WTC11 (cell line): ENCODE measurements around the gene PEX10. TPM values are rescaled to one million over a fixed set of nuclear protein-coding genes. Genes with fewer than 3 reads are reported as not detected.

Source experiments
- ATAC-seq: fragments of 200-7000 bp; cut with Tn5 transposase; 2 replicates; pipeline ENCODE4 v1.10.0; 2021; ENCODE audit warnings: mild to moderate bottlenecking, moderate library complexity
- CTCF ChIA-PET: fragments of 300-600 bp; sonication (Branson Sonifier 250); formaldehyde crosslinking; loops from one replicate; lab custom pipeline; 2021; ENCODE audit warnings: antibody characterized with exemption; lab: Charles Lee
- POLR2A ChIA-PET: fragments of 350-600 bp; sonication (Branson Sonifier 250); formaldehyde crosslinking; loops from one replicate; lab custom pipeline; 2021; ENCODE audit warnings: antibody characterized with exemption; lab: Charles Lee
- DNase-seq: peaks from one replicate; pipeline ENCODE4 v3.0.0; 2021; ENCODE audit warnings: low spot score
- H3K27ac Mint-ChIP-seq: 2 replicates; pipeline ENCODE4 v1.8.0; 2021; ENCODE audit warnings: mixed read lengths
- H3K27me3 Mint-ChIP-seq: 2 replicates; pipeline ENCODE4 v1.8.0; 2021; ENCODE audit warnings: low read depth, mild to moderate bottlenecking, moderate library complexity, mixed read lengths
- H3K36me3 Mint-ChIP-seq: 2 replicates; pipeline ENCODE4 v1.8.0; 2021; ENCODE audit warnings: mixed read lengths
- H3K4me1 Mint-ChIP-seq: 2 replicates; pipeline ENCODE4 v1.8.0; 2022; ENCODE audit warnings: mixed read lengths
- H3K4me3 Mint-ChIP-seq: 2 replicates; pipeline ENCODE4 v1.8.0; 2021; ENCODE audit warnings: mild to moderate bottlenecking, moderate library complexity, mixed read lengths
- H3K9me3 Mint-ChIP-seq: 2 replicates; pipeline ENCODE4 v1.8.0; 2021; ENCODE audit warnings: mixed read lengths
- ELF4 ChIP-seq: sonication (generic); formaldehyde crosslinking; IDR thresholded peaks from 2 replicates; pipeline ENCODE4 v1.8.1; 2022; ENCODE audit warnings: low read depth, mild to moderate bottlenecking, moderate library complexity, missing genetic modification reagents
- EMX1 ChIP-seq: fragments of 250-450 bp; sonication (Bioruptor Pico); IDR thresholded peaks from 2 replicates; pipeline ENCODE4 v1.8.0; 2021; ENCODE audit warnings: mild to moderate bottlenecking
- MXD4 ChIP-seq: fragments of 250-450 bp; sonication (Bioruptor Pico); IDR thresholded peaks from 2 replicates; pipeline ENCODE4 v1.8.0; 2021; ENCODE audit warnings: mild to moderate bottlenecking, moderate library complexity, borderline replicate concordance
- RELA ChIP-seq: sonication (generic); formaldehyde crosslinking; IDR thresholded peaks from 2 replicates; pipeline ENCODE4 v1.8.1; 2022; ENCODE audit warnings: missing genetic modification reagents, mild to moderate bottlenecking, borderline replicate concordance
- SMAD4 ChIP-seq: sonication (generic); formaldehyde crosslinking; IDR thresholded peaks from 2 replicates; pipeline ENCODE4 v1.8.0; 2022; ENCODE audit warnings: mild to moderate bottlenecking, missing genetic modification reagents
- SOX15 ChIP-seq: fragments of 250-450 bp; sonication (Bioruptor Pico); IDR thresholded peaks from 2 replicates; pipeline ENCODE4 v1.9.0; 2021; ENCODE audit warnings: mild to moderate bottlenecking
- TEAD1 ChIP-seq: sonication (generic); formaldehyde crosslinking; IDR thresholded peaks from 2 replicates; pipeline ENCODE4 v1.8.0; 2022; ENCODE audit warnings: mild to moderate bottlenecking, missing genetic modification reagents
- TEAD4 ChIP-seq: sonication (generic); formaldehyde crosslinking; IDR thresholded peaks from 2 replicates; pipeline ENCODE4 v1.8.0; 2022; ENCODE audit warnings: mild to moderate bottlenecking, missing genetic modification reagents
- ZBTB21 ChIP-seq: sonication (generic); formaldehyde crosslinking; IDR thresholded peaks from 2 replicates; pipeline ENCODE4 v1.8.1; 2023; ENCODE audit warnings: mild to moderate bottlenecking, missing genetic modification reagents, borderline replicate concordance
- ZNF121 ChIP-seq: sonication (generic); formaldehyde crosslinking; IDR thresholded peaks from 2 replicates; pipeline ENCODE4 v1.8.0; 2023; ENCODE audit warnings: missing genetic modification reagents
- ZNF232 ChIP-seq: sonication (generic); formaldehyde crosslinking; IDR thresholded peaks from 2 replicates; pipeline ENCODE4 v1.8.0; 2022; ENCODE audit warnings: mild to moderate bottlenecking, missing genetic modification reagents
- total RNA-seq: library from RNA; stranded (reverse); gene quantifications from 3 replicates; pipeline ENCODE4 v1.2.3, GENCODE V29; 2021
- TF ChIP-seq, protein P1 (sequence below): sonication (generic); formaldehyde crosslinking; IDR thresholded peaks from 2 replicates; pipeline ENCODE4 v1.8.1; 2022; ENCODE audit warnings: mild to moderate bottlenecking, missing genetic modification reagents, moderate library complexity, borderline replicate concordance
- TF ChIP-seq, protein P2 (sequence below): fragments of 250-450 bp; sonication (Bioruptor Pico); IDR thresholded peaks from 2 replicates; pipeline ENCODE4 v1.9.0; 2021; ENCODE audit warnings: mild to moderate bottlenecking
- TF ChIP-seq, protein P3 (sequence below): fragments of 250-450 bp; sonication (Bioruptor Pico); conservative IDR thresholded peaks from 2 replicates; pipeline ENCODE4 v1.9.0; 2021; ENCODE audit warnings: mild to moderate bottlenecking
- TF ChIP-seq, protein P4 (sequence below): sonication (generic); formaldehyde crosslinking; IDR thresholded peaks from 2 replicates; pipeline ENCODE4 v1.8.1; 2022; ENCODE audit warnings: low read depth, missing genetic modification reagents, borderline replicate concordance
- TF ChIP-seq, protein P5 (sequence below): fragments of 200-600 bp; IDR thresholded peaks from 2 replicates; pipeline ENCODE4 v1.8.0; 2022; ENCODE audit warnings: antibody characterized with exemption
- TF ChIP-seq, protein P6 (sequence below): sonication (generic); formaldehyde crosslinking; IDR thresholded peaks from 2 replicates; pipeline ENCODE4 v1.8.1; 2022; ENCODE audit warnings: missing genetic modification reagents, borderline replicate concordance
- TF ChIP-seq, protein P7 (sequence below): sonication (generic); formaldehyde crosslinking; IDR thresholded peaks from 2 replicates; pipeline ENCODE4 v1.8.1; 2023; ENCODE audit warnings: mild to moderate bottlenecking, missing genetic modification reagents, moderate library complexity

Gene PEX10
- total RNA-seq, 1 experiment from 2014 or later = 29.3 TPM

DNA sequence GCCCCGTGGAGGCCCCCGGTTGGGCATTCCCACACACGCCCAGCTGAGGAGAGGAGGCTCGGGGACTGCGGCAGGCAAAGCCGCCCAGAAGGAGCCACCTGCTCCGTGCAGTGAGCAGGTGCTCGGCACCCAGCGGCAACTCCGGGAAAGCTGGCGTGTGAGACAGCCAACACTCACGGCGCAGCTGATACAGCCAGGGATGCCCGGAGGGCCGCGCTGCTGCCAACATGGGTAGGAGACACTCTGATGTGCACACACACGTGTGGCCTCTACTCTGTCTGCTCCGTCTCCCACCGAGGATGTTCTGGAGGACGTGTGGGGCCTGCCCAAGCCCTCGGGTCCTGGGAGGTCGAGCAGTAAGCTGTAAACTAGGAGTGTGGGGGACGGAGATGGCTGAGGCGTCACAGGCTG is 33.9 kb downstream of the PEX10 start:
- H3K27me3 Mint-ChIP-seq = no peaks in the 10 kb centered on the region
- H3K36me3 Mint-ChIP-seq = no peaks in the 10 kb centered on the region
- H3K4me3 Mint-ChIP-seq = no peak overlapping the region
- H3K4me1 Mint-ChIP-seq = no peaks in the 10 kb centered on the region
- ATAC-seq (no peak), DNase-seq (no peak)
- POLR2A ChIA-PET = interaction anchor here (0.9 kb wide), 1 partner anchor 184 kb away, joined by 3 read pairs; the partner anchor contains the start of gene FAAP20
- no peak overlapping the region for H3K27ac Mint-ChIP-seq
- CTCF ChIA-PET = interaction anchor here (0.7 to 6.4 kb wide), 4 partner anchors 179 to 204 kb away, joined by 3 to 170 read pairs (median 6); partner anchors contain the start of gene FAAP20
- H3K9me3 Mint-ChIP-seq = no peaks in the 10 kb centered on the region
- TF ChIP-seq ELF4 (CRISPR knock-in tag) (no peak), ZNF121 (CRISPR knock-in tag) (no peak), ZNF232 (no peak), TEAD1 (CRISPR knock-in tag) (no peak), SMAD4 (CRISPR knock-in tag) (no peak)
- TF ChIP-seq, protein P1, sequence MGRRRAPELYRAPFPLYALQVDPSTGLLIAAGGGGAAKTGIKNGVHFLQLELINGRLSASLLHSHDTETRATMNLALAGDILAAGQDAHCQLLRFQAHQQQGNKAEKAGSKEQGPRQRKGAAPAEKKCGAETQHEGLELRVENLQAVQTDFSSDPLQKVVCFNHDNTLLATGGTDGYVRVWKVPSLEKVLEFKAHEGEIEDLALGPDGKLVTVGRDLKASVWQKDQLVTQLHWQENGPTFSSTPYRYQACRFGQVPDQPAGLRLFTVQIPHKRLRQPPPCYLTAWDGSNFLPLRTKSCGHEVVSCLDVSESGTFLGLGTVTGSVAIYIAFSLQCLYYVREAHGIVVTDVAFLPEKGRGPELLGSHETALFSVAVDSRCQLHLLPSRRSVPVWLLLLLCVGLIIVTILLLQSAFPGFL (CRISPR knock-in tag) = no peak
- TF ChIP-seq, protein P2, sequence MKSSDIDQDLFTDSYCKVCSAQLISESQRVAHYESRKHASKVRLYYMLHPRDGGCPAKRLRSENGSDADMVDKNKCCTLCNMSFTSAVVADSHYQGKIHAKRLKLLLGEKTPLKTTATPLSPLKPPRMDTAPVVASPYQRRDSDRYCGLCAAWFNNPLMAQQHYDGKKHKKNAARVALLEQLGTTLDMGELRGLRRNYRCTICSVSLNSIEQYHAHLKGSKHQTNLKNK = no peak
- TF ChIP-seq, protein P3, sequence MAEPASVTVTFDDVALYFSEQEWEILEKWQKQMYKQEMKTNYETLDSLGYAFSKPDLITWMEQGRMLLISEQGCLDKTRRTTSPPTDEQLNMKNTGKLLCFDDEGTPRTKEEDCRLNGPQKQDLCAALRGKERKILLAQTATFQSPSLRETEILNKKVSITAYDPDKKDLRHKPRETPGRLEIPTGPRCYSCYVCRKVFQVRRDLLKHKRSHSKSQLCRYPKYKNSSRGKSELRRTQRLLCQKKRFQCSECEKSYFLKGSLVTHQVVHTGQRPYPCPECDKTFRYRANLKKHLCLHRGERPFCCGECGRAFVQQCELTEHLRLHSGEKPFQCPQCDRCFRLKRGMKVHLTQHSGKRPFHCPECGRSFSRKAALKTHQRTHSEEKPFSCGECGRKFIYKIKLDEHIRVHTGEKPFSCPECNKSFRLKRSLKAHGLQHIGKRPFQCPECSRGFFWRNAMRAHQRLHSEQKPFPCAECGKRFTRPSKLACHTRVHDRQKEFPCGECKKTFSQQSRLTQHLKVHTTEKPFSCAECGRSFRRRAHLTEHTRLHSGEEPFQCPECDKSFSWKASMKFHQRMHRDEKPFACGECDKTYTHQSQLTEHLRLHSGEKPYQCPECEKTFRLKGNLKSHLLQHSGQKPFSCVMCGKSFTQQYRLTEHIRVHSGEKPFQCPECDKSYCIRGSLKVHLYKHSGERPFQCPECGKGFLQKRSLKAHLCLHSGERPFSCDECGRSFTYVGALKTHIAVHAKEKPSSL (CRISPR knock-in tag) = no peak
- TF ChIP-seq, protein P4, sequence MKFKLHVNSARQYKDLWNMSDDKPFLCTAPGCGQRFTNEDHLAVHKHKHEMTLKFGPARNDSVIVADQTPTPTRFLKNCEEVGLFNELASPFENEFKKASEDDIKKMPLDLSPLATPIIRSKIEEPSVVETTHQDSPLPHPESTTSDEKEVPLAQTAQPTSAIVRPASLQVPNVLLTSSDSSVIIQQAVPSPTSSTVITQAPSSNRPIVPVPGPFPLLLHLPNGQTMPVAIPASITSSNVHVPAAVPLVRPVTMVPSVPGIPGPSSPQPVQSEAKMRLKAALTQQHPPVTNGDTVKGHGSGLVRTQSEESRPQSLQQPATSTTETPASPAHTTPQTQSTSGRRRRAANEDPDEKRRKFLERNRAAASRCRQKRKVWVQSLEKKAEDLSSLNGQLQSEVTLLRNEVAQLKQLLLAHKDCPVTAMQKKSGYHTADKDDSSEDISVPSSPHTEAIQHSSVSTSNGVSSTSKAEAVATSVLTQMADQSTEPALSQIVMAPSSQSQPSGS = no peak
- TF ChIP-seq, protein P5, sequence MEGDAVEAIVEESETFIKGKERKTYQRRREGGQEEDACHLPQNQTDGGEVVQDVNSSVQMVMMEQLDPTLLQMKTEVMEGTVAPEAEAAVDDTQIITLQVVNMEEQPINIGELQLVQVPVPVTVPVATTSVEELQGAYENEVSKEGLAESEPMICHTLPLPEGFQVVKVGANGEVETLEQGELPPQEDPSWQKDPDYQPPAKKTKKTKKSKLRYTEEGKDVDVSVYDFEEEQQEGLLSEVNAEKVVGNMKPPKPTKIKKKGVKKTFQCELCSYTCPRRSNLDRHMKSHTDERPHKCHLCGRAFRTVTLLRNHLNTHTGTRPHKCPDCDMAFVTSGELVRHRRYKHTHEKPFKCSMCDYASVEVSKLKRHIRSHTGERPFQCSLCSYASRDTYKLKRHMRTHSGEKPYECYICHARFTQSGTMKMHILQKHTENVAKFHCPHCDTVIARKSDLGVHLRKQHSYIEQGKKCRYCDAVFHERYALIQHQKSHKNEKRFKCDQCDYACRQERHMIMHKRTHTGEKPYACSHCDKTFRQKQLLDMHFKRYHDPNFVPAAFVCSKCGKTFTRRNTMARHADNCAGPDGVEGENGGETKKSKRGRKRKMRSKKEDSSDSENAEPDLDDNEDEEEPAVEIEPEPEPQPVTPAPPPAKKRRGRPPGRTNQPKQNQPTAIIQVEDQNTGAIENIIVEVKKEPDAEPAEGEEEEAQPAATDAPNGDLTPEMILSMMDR = no peak
- TF ChIP-seq, protein P6, sequence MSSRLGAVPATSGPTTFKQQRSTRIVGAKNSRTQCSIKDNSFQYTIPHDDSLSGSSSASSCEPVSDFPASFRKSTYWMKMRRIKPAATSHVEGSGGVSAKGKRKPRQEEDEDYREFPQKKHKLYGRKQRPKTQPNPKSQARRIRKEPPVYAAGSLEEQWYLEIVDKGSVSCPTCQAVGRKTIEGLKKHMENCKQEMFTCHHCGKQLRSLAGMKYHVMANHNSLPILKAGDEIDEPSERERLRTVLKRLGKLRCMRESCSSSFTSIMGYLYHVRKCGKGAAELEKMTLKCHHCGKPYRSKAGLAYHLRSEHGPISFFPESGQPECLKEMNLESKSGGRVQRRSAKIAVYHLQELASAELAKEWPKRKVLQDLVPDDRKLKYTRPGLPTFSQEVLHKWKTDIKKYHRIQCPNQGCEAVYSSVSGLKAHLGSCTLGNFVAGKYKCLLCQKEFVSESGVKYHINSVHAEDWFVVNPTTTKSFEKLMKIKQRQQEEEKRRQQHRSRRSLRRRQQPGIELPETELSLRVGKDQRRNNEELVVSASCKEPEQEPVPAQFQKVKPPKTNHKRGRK (CRISPR knock-in tag) = no peak
- TF ChIP-seq, all 79 proteins: peak for 0

DNA sequence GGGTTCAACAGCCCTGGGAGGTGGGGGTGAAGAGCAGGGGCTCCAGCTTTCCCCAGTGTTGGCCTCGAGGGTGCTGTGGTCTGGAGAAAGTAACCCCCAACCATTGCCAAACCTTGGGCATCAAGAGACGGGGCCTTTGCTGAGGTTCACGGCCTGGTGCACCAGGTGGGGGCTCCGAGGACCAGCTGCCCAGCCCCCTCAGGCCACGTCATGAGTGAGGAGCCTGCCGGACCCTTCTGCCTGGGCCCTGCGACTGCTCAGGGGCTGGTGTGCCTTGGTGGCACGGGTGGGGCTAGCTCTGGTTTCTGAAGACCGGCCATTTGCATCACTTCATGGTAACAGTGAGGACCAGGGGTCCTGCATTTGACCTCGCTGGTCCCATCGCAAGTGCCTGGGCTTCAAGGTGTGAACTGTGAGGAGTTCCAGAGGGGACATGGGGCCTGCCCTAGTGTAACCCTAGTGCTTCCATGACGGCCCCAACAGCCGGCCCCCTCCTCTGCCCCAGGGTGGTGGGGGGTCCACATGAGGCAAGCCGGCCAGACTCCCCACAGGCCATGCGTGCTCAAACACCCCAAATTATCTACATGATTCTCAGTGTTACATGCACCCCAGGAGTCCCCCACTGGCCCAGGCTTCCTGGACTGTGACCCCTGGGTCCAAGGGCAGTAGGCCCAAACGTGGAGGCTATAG is 34.5 kb downstream of the PEX10 start:
- DNase-seq (no peak), ATAC-seq (no peak)
- ChIA-PET POLR2A (interaction anchor here (0.9 kb wide), 1 partner anchor 183 kb away, joined by 3 read pairs; the partner anchor contains the start of gene FAAP20), CTCF (interaction anchor here (1.6 to 1.7 kb wide), 2 partner anchors 178 to 183 kb away, joined by 5 to 6 read pairs; partner anchors contain the start of gene FAAP20)
- Mint-ChIP-seq H3K4me3 (no peak overlapping the region), H3K4me1 (no peaks in the 10 kb centered on the region), H3K27me3 (no peaks in the 10 kb centered on the region), H3K36me3 (no peaks in the 10 kb centered on the region), H3K27ac (no peak overlapping the region), H3K9me3 (no peaks in the 10 kb centered on the region)
- TF ChIP-seq ZBTB21 (CRISPR knock-in tag) = no peak
- no peak for TF ChIP-seq EMX1
- TF ChIP-seq, protein P7, sequence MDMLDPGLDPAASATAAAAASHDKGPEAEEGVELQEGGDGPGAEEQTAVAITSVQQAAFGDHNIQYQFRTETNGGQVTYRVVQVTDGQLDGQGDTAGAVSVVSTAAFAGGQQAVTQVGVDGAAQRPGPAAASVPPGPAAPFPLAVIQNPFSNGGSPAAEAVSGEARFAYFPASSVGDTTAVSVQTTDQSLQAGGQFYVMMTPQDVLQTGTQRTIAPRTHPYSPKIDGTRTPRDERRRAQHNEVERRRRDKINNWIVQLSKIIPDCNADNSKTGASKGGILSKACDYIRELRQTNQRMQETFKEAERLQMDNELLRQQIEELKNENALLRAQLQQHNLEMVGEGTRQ (CRISPR knock-in tag) = no peak
- TF ChIP-seq MXD4 (CRISPR knock-in tag) = no peak
- no peak for TF ChIP-seq SOX15 (CRISPR knock-in tag)
- TF ChIP-seq TEAD4 (CRISPR knock-in tag) = no peak
- TF ChIP-seq RELA (CRISPR knock-in tag) = no peak
